ENCODE results near the gene C2CD5. TPM values are rescaled to one million over a fixed set of nuclear protein-coding genes. Genes with fewer than 3 reads are reported as not detected.
"Not testable (repeated sequence)": the region's sequence is repeated elsewhere in the genome, so short reads cannot be mapped to it uniquely, and the experiment has no call there.

Gene C2CD5
- total RNA-seq, 4 donors from 2014 or later, result 47.9 to 123 (median 63.6) TPM

- 98 to 100% methylated on average over 3 of the region's 3 CpGs for WGBS, 2 donors (ENCODE audit: low coverage in 1 of 2)
- intact Hi-C loops (cut with DNase I; ENCODE audit: low total_unique reads), result no loop called here
- Histone ChIP-seq H3K27me3 (no peaks in the 10 kb centered on the region), H3K4me1 (no peaks in the 10 kb centered on the region), H3K36me3 (peaks cover 0 to 66% (median 30%) of the 10 kb centered on the region in 4 donors), H3K4me3 (no peak overlapping the region), H3K27ac (no peak overlapping the region), H3K9me3 (no peaks in the 10 kb centered on the region)
- no peak for TF ChIP-seq CTCF (IDR thresholded peaks at IDR 0.05)
- TF ChIP-seq EP300 (IDR thresholded peaks at IDR 0.05; ENCODE audit: low read depth), result no peak
- no peak for TF ChIP-seq POLR2AphosphoS5 (IDR thresholded peaks at IDR 0.05)
- no peak for TF ChIP-seq POLR2A (IDR thresholded peaks at IDR 0.05)
- DNase-seq, result no peak
- in situ Hi-C loops (cut with MboI; ENCODE audit: low pct_ligation_motif_present in 1 of 4, low pct_unique_long_range_greater_than_20kb in 1 of 4, low sequenced_read_pairs in 3 of 4), result no loop called here
Observed at GRCh38 chr12:22488478-22488877, 55.9 kb downstream of the C2CD5 start.

GRCh38 chr12:22487683-22488082, 56.7 kb downstream of the C2CD5 start:
- in situ Hi-C loops (cut with MboI; ENCODE audit: low pct_ligation_motif_present in 1 of 4, low pct_unique_long_range_greater_than_20kb in 1 of 4, low sequenced_read_pairs in 3 of 4), result not testable (repeated sequence)

GRCh38 chr12:22481547-22482104, 62.7 kb downstream of the C2CD5 start:
- TF ChIP-seq EP300 (IDR thresholded peaks at IDR 0.05; ENCODE audit: low read depth) (no peak), CTCF (IDR thresholded peaks at IDR 0.05) (no peak), POLR2A (IDR thresholded peaks at IDR 0.05) (no peak), POLR2AphosphoS5 (IDR thresholded peaks at IDR 0.05) (no peak)
- Histone ChIP-seq H3K9me3 (no peaks in the 10 kb centered on the region), H3K4me3 (no peak overlapping the region), H3K27ac (no peak overlapping the region), H3K4me1 (peaks cover 0 to 3% (median 0%) of the 10 kb centered on the region in 4 donors), H3K27me3 (no peaks in the 10 kb centered on the region), H3K36me3 (peaks cover 0 to 26% (median 12%) of the 10 kb centered on the region in 4 donors)
- intact Hi-C loops (cut with DNase I; ENCODE audit: low total_unique reads) (no loop called here), in situ Hi-C loops (cut with MboI; ENCODE audit: low pct_ligation_motif_present in 1 of 4, low pct_unique_long_range_greater_than_20kb in 1 of 4, low sequenced_read_pairs in 3 of 4) (no loop called here)
- 34 to 57% methylated on average over 5 of the region's 5 CpGs for WGBS, 2 donors (ENCODE audit: low coverage in 1 of 2)
- peak; percentile 12 for DNase-seq

More at GRCh38 chr12:22487683-22488082, 56.7 kb downstream of the C2CD5 start:
- H3K4me3 ChIP-seq; intact Hi-C loops (cut with DNase I; ENCODE audit: low total_unique reads); H3K27ac ChIP-seq; H3K9me3 ChIP-seq; H3K4me1 ChIP-seq; H3K27me3 ChIP-seq; DNase-seq: not testable (repeated sequence)
- 93% methylated on average over 3 of the region's 3 CpGs; no CpG with 5 or more reads in 1 of the 2 donors for WGBS, 2 donors (ENCODE audit: low coverage in 1 of 2)
- H3K36me3 ChIP-seq, result peaks cover 0 to 63% (median 31%) of the 10 kb centered on the region in 4 donors

- DNase-seq, result not testable (repeated sequence)
- WGBS, 2 donors (ENCODE audit: low coverage in 1 of 2), result 80 to 85% methylated on average over 7 of the region's 7 CpGs
Observed at GRCh38 chr12:22480814-22481213, 63.5 kb downstream of the C2CD5 start.

GRCh38 chr12:22480016-22480415, 64.3 kb downstream of the C2CD5 start:
- intact Hi-C loops (cut with DNase I; ENCODE audit: low total_unique reads), result no loop called here
- in situ Hi-C loops (cut with MboI; ENCODE audit: low pct_ligation_motif_present in 1 of 4, low pct_unique_long_range_greater_than_20kb in 1 of 4, low sequenced_read_pairs in 3 of 4), result no loop called here
- Histone ChIP-seq H3K9me3 (no peaks in the 10 kb centered on the region), H3K27ac (no peak overlapping the region), H3K36me3 (peaks cover 0 to 26% (median 12%) of the 10 kb centered on the region in 4 donors), H3K4me3 (no peak overlapping the region), H3K4me1 (peaks cover 0 to 3% (median 0%) of the 10 kb centered on the region in 4 donors), H3K27me3 (no peaks in the 10 kb centered on the region)
- no peak for DNase-seq
- TF ChIP-seq POLR2AphosphoS5 (IDR thresholded peaks at IDR 0.05), result no peak
- no peak for TF ChIP-seq CTCF (IDR thresholded peaks at IDR 0.05)
- TF ChIP-seq EP300 (IDR thresholded peaks at IDR 0.05; ENCODE audit: low read depth), result no peak
- TF ChIP-seq POLR2A (IDR thresholded peaks at IDR 0.05), result no peak
- WGBS, 2 donors (ENCODE audit: low coverage in 1 of 2), result 93 to 97% methylated on average over 3 of the region's 3 CpGs

More at GRCh38 chr12:22480814-22481213, 63.5 kb downstream of the C2CD5 start:
- in situ Hi-C loops (cut with MboI; ENCODE audit: low pct_ligation_motif_present in 1 of 4, low pct_unique_long_range_greater_than_20kb in 1 of 4, low sequenced_read_pairs in 3 of 4); H3K27me3 ChIP-seq; intact Hi-C loops (cut with DNase I; ENCODE audit: low total_unique reads); H3K9me3 ChIP-seq; H3K27ac ChIP-seq; H3K4me1 ChIP-seq; H3K4me3 ChIP-seq: not testable (repeated sequence)
- peaks cover 0 to 26% (median 12%) of the 10 kb centered on the region in 4 donors for H3K36me3 ChIP-seq

Data from transverse colon (tissue), 4 donors.